ENCODE measurements around the gene MXD3.
"Not testable (repeated sequence)": the region's sequence is repeated elsewhere in the genome, so short reads cannot be mapped to it uniquely, and the experiment has no call there.

The MXD3 gene

DNA sequence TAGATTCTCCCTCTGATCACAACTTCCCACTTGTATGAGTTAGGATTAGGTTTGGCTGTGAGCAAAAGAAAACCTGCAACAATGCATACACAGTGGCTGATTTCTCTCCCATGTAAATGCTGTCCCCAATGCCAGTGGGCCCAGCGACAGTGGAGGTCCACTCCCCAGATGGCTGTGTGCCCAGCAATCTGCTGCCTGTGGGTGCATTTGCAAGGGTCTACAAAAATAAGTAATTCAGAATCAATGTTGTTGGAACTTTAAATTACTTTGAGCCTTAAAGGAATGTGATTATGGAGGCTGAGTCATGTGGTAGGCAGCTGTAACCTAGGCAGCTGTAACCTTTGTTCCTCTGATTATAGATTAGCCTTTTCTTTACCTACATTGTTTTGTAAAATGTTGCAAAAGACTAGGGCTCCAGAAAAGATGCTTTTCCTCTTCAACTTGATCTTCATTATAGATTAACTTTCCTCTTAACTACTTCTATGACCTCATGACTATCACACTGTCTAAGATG lies 14.2 kb upstream of the MXD3 start:
- in situ Hi-C loops (cut with MboI; ENCODE audit: low sequenced_read_pairs), result no loop called here

DNA sequence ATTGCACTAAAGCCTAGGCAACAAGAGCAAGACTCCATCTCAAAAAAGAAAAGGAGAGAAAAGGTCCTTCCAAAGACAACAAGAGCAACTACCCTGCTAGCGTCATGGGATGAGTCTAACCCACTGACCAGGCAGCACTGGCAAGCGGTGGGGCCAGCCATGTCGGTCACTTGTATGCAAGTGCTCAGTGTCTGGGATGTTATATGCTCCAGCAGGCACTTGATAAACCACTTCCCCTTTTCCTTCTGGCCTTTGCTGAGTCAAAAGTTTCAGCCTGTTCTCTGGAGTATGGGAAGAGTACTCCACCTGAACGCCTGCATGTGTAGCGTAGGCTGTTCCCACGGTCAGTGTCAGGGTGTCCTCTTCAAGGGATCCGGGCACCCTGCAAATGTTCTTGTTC lies 9.2 kb upstream of the MXD3 start:
- in situ Hi-C loops (cut with MboI; ENCODE audit: low sequenced_read_pairs), result no loop called here

DNA sequence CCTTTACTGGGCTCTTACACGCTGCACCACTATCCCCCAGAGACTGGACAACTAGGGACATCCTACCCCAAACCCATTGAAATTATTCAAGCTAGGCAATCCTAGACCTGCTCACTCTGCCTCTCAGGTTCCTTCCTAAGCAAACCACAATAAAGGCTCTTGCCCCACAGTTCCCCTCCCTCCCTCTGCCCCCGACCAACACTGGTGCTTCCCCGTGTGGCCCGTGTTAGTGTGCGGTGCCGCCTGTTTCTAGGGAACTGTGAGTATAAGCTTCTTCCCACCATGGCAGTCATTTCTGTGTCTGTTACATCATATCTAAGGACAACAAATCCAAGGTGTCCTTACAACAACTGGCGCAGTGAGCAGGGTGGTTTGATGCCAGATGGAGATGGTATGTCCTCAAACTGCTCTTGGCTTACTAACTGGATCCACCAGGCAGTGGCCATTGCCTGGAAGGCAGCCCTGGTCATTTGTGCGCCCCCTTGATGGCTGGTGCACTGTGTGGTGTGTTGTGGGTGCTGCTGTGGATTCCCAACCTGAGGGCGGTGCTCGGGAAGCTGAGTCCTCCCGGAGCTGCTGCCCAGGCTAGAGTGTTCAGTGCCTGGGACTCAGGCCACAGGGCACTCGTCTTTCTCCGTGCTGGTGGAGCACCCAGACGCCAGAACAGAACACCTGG lies 8.4 kb upstream of the MXD3 start:
- in situ Hi-C loops (cut with MboI; ENCODE audit: low sequenced_read_pairs), result no loop called here

DNA sequence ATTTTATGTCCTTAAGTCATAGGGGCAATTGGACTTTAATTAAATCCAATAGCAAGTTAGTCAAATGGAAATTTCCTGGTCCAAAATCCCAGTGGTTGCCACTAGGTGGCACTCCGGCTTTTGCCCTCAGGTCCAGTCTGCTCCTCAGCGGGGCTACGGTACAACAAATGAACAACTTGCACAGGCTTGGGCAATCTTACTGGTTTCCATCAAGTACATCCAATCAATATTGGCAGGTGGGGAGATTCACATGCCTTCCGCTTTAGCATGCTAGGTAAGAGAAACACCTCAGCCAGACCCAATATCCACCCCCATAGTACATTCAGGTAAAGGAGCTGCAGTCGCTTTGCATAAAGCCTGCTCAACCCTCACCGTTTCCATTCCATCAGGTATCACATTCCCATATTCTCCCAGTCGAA lies 6.3 kb upstream of the MXD3 start:
- in situ Hi-C loops (cut with MboI; ENCODE audit: low sequenced_read_pairs), result no loop called here

DNA sequence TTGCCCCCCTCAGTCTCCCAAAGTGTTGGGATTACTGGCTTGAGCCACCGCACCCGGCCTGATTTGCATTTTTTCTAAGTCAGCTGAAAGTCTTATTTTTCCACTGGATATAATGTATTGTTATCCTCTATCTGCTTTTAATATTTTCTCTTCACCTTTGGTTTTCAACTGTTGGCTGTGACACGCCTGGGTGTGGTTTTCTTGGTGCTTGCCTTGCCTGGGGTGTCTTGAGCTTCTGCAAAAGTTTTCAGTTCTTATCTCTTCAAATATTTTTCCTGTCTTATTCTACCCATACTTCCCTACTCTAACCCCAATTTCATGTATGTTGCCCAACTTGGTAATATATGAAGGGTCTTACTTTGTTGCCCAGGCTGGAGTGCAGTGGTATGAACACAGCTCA lies 4.3 kb upstream of the MXD3 start:
- in situ Hi-C loops (cut with MboI; ENCODE audit: low sequenced_read_pairs), result no loop called here

DNA sequence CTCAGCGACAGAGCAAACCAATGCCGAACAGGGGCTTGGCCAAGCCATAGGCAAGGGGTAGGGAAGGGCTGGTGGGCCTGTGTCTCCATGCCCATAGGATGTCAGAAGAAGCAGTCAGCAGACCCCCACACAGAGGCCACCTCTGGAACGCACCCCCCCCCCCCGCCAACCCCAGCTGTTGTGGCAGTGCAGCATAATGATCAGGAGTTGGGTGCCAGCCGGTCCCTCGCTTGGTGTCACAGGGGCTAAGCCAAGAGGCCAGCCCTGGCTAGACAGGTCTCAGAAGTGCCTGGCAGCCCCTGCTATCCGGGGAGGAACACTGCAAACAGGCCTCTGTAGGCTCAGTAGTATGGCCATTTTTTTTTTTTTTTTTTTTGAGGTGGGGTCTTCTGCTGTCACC lies 3.7 kb upstream of the MXD3 start:
- in situ Hi-C loops (cut with MboI; ENCODE audit: low sequenced_read_pairs), result no loop called here

DNA sequence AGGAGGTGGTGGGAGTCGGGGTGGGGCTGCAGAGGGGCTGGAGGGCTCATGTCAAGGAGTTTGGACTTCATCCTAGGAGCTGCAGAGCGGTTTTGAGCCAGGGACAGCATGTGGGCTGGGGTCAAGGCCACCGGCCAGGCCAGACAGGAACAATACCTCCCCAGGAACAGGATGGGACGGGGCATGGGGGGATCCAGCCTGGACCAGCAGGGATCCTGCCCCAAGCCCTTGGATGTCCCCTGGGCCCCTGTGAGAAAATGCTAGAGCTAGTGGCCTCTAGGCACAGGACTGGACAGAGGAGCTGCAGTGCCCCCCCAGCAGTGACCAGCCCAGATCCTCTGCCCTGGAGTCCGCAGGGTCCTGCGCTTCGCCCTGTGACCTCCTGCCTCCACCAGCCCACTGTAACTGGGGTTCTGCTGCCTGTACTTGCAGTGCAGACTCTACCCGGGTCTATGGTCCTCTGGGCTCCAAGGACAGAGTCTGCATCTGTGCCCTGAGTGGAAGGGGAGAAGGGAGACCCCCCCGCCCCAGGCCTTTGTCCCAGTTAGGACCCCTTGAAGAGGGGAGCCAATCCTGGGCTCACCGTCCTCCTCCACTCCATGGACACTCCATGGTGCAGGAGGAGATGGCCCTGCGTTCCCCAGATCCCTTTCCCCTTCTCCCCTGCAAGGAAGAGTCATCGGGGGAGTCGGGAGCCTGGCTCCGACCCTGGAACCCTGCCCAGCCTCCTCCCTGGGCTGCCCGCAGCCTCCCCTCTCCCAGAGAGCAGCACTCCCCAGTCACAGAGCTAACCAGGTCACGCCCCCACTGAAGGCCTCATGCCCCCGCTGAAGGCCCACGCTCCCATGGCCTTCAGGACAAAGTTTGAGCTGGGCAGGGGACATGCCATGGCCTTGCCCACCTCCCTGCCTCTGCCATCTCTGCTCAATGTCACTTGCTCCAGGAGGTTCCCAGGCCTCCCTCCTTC lies 3.0 kb upstream of the MXD3 start:
- in situ Hi-C loops (cut with MboI; ENCODE audit: low sequenced_read_pairs), result no loop called here

DNA sequence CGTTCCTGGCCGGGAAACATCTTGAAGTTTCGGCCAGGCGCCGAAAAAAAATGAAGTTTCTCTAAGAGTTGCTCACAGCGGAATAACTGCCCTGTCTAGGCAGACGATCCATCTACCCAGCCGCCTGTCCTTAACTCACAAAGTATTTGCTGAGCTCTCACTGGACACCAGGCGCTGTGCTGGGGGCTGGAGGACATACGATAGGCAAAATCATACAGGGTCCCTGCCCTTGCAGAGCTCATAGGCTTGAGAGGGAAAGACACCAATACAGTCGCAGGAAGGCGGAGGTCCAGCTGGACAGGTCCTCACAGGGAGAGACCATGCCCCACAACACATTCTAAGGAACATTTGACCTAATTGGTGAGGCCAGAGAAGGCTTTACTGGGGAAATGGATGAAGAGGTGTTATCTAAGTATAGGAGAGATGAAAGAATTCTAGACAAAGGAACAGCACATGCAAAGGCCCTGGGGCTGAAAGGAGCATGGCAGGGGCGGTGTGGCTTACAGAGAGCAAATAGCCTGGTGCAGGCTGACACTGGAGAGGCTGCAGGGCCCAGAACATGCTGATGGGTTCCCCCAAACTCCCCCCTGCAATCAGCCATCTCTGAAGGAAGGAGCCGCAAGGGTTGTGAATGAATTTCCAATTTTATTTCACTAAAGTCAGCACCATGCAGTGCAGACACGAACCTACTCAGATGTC lies 2.0 kb upstream of the MXD3 start:
- in situ Hi-C loops (cut with MboI; ENCODE audit: low sequenced_read_pairs), result no loop called here

DNA sequence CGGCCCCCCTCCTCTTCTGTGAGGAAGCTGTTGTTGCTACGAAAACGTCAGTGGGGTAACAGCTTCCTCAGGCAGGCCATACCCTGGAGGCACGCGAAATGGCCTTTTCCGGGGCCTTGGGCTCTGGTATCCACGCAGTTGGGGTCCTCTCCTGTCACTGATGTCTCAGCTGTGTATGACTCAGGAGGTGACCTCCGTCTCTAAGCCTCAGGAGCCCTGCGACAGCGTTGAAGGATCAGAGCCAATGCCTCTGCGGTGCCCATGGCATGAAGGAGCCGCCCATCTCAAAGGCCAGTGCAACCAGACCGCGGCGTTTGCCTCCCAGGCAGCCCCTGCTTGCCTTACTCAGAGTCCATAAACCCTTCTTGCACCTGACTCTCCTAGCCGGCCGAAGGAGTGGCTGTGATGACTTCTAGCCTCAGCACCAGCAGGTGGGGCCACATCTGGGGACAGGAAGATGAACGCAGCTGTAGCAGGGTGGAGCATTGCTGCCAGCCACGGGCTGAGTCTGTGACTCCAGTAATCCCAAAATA lies 1.0 kb upstream of the MXD3 start:
- in situ Hi-C loops (cut with MboI; ENCODE audit: low sequenced_read_pairs), result no loop called here

DNA sequence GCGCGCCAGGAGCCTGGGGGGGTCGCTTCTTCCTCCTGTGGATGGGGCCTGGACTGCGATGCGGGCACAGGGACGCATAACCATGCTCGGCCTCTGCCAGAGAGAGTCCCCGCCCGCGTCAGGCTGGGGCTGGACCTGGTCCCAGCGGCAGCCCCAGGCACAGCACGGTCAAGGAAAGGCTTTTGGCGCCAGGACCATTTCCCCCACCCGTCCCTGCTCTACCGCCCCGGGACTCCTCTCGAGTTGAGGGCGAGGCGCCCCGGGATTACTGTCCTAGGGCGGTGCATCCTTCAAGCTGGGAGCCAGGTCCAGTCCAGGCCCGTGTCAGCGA lies 341 bp downstream of the MXD3 start:
- in situ Hi-C loops (cut with MboI; ENCODE audit: low sequenced_read_pairs), result no loop called here

DNA sequence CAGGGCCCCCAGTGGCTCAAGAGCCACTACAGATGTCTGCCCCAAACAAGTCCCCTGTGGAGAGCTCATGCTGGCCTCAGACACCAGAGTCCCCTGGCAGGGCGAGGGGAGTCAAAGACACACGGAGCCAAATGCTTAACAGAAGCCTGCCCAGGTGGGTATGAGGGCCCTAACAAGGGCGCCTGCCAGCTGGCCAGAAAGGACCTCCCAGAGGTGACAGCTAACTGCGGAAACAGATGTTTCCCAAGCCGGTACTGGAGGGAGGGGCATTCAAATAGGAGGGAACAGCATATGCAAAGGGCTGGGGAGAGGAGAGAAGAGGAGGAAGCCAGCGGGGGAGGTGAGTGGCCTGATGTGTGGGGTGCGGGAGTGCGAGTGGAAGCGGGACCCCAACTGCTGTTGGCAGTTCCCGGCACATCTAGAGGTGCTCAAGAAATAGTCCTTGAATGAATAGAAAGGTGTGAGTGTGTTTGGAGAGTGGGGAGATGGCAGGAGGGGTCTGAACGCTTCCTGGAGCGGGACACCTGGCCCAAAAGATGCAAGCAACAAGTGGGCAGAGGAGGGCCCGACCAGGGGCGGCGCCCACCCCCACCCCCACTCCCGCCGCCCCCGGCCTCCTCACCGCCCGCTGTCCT lies 824 bp downstream of the MXD3 start:
- in situ Hi-C loops (cut with MboI; ENCODE audit: low sequenced_read_pairs), result no loop called here

DNA sequence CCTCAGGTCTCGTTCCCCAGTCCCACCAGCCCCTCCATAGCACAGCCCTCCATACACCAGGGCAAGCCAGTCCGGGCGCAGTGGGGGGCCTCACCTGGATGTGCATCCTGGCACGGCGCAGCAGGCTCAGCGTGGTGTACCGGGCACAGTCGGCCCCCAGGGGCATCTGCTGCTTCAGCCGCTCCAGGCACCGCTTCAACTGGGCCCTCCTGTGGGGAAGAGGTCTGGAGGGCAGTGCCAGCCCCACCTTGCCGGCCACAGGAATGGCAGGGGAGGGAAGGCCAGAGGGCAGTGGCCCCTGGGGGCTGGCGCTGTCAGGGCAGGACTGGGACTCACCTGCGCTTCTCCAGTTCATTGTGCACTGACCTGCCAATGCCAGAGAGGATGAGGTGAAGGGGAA lies 1.4 kb downstream of the MXD3 start:
- in situ Hi-C loops (cut with MboI; ENCODE audit: low sequenced_read_pairs), result no loop called here

DNA sequence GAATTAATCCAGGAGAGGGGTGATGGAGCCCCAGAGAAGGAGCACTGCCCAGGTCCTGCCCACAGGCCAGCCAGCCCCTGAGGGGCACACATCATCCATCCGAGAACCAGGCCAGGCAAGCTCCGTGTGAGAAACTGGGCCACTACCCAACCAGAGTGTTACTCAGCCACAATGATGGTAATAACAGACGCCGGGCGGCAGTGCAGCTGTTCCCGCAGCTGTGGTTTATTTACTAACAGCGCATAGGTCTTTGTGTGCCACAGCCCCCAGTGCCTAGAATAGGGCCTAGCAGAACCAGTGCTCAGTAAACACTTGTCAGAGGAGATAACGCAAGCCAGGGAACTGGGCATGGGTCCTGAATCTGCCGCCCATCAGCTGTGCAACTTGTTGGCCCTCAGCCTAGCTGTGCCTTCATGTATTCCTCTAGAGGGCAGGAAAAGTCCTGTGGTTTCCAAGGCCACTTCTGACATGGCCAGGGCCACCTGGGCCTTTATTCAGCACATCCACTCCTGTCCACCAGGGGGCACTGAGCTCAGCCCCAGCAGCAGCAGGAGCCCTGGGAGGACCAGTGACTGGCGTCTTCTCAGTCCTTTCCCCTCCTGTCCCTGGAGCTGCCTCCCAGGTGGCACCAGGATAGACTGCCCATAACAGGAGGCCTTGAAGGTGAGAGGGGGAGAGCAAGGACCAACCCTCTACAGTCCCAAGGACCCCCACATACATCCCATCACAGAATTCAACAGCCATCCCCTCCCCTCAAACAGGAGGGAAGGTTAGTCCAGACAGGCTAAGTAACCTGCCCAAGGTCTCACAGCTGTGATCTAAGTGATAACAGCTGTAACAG lies 2.1 kb downstream of the MXD3 start:
- in situ Hi-C loops (cut with MboI; ENCODE audit: low sequenced_read_pairs), result no loop called here

DNA sequence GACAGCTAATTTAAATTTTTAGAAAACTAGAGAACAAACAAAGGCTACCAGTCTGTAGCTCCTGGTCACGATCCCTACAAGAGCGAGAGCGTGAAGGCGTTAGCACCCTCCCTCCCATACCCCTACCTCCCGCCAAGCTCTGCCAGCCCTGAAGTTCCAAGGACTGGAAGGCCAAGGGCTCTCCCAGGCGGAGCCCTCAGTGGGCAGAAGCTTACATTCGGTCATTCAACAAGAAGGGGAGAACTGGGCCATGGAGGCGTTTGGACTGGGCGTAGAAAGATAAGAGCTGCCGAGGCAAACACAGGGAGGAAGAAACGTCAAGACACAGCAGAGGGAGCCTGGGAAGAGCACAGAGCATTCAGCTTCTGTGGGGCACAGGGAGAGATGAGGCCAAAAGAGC lies 3.0 kb downstream of the MXD3 start:
- in situ Hi-C loops (cut with MboI; ENCODE audit: low sequenced_read_pairs), result no loop called here

DNA sequence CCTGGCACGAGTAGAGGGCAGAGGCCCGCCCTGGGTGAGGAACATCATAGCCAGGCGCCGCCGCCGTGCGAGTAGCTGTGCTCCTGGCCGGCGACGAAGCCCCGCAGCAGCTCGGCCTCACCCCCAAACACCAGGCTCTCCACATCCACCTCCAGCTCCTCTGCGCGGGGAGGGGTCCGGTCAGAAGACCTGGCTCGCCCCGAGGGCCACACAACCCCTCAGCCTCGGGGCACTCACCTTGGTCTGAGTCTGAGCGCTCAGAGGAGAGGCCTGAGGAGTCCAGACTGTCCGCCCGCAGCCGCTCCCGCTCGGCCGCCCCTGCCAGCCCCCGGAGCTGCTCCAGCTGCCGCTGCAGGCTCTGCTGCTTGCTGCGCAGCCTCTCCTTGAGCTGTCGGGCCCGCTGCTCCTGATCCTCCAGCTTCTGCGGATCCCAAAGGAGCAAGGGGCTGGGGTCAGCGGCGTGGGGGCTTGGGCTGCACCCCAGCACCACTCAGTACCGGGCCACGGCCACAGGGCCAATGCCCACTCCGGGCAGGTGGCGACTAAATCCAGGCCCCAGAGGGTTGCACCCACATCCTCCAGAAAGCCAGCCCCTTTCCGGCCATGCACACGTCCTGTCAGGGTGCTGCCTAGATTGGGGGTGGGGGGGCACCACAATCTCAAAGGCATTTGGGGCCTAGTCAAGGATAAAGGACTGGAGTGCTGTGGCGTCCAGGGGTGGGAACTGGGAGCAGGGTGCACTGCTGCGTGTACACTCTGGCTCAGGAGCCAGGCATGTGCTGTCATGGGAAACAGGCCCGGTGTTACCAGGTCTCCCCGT lies 3.9 kb downstream of the MXD3 start:
- in situ Hi-C loops (cut with MboI; ENCODE audit: low sequenced_read_pairs), result no loop called here

DNA sequence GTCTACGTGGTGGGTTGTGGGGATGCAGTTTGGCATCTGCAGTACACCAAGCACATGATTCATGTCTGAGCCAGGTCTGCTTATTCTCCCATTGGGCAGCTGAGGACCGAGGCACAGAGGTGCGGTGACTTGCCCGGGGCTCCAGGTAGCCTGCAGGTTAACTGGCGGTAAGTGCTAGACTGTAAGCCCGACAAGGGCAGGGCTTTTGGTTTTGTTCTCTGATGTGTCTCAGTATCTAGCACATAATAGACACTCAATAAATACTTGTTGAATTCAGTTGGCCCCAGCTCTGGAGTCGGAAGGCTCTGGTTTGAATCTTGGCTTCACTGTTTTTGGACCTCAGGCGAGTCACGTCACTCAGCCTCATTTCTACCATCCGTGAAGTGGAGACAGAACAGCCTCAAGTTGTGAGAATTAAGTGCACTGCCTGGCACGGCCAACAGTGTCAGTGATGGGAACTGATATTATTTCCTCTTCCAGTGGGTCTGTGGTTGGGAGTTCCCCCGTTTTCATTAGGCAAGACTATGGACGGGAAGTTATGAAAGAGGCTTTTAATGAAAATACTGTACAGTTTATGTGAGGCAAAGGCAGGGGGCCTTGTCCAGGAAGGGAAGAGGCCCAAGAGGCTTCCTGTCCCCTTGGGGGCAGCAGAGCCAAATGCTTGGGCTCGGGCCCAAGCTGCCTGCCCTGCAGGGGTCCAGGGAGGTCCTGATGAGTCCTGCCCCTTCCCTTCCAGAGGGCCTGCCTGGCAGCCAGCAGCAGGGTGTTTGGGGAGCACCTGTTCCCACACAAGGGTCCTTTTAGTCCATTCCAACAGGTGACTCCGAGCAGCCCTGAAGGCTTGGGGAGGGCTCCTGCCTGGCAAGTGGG lies 4.8 kb downstream of the MXD3 start:
- in situ Hi-C loops (cut with MboI; ENCODE audit: low sequenced_read_pairs), result no loop called here

DNA sequence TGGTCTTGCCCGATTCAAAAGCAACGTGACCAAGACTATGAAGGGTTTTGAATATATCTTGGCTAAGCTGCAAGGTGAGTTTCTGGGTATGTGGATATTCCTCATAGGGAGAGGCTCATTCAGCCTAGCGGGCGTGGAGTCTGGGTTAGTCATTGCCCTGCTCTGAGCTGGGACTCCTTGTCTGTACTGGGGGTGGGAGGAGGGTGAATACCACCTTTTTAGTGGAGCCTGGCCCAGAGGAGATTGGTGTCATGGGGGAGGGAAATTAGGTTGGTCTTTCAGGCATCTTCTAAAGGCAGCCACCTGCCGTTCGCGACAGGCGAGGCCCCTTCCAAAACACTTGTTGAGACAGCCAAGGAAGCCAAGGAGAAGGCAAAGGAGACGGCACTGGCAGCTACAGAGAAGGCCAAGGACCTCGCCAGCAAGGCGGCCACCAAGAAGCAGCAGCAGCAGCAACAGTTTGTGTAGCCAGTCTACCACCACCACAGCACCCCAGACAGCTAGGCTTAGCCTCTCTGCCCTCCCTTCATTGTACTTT lies 5.5 kb downstream of the MXD3 start:
- in situ Hi-C loops (cut with MboI; ENCODE audit: low sequenced_read_pairs), result not testable (repeated sequence)

Measured in HL-60/S4 (cell line).